SK-N-SH (cell line): ENCODE data around the gene JPT2.

Source experiments
- CTCF ChIP-seq: fragments of 200-600 bp; sonication (generic); IDR thresholded peaks from 2 replicates; pipeline ENCODE4 v1.6.1; 2017; ENCODE audit warnings: antibody characterized with exemption, mild to moderate bottlenecking, moderate library complexity
- EP300 ChIP-seq, 2 experiments: IDR thresholded peaks; 2 replicates each; pipeline versions ENCODE4 v1.4.0 to v1.6.1; 2012; ENCODE audit warnings: borderline replicate concordance in 1 of 2, low read depth in 1 of 2, low read length in 1 of 2
- IRF3 ChIP-seq: fragments of 150-350 bp; IDR thresholded peaks from 2 replicates; pipeline ENCODE4 v1.6.1; 2016; ENCODE audit warnings: mild to moderate bottlenecking, low read depth, low read length
- JUND ChIP-seq: IDR thresholded peaks from 2 replicates; pipeline ENCODE4 v1.4.0; 2012
- PBX3 ChIP-seq: IDR thresholded peaks from 2 replicates; pipeline ENCODE4; 2012
- REST ChIP-seq: IDR thresholded peaks from 2 replicates; pipeline ENCODE4 v1.6.1; 2012; ENCODE audit warnings: mild to moderate bottlenecking, low read depth, low read length, moderate library complexity
- YY1 ChIP-seq: IDR thresholded peaks from 2 replicates; pipeline ENCODE4 v1.4.0; 2012; ENCODE audit warnings: low read depth, mild to moderate bottlenecking

GRCh38 chr16:1654505-1655268 lies 23.4 kb upstream of the JPT2 start:
- no peak for TF ChIP-seq CTCF
- no peak for TF ChIP-seq PBX3
- no peak for TF ChIP-seq YY1
- TF ChIP-seq EP300 (IDR thresholded peaks at IDR 0.05; ENCODE audit: borderline replicate concordance in 1 of 2, low read depth in 1 of 2, low read length in 1 of 2): no peak
- TF ChIP-seq REST: no peak
- TF ChIP-seq JUND: no peak
- no peak for TF ChIP-seq IRF3
